HG03280 (cell line): Measurements from ENCODE around the gene SKIDA1.

Experiments
- ATAC-seq: cut with Tn5 transposase; IDR thresholded peaks from one replicate; pipeline ENCODE4 v1.9.1; 2021; ENCODE audit warnings: mild to moderate bottlenecking, moderate library complexity; ENCODE audit not compliant: unreplicated experiment

SKIDA1 gene

GRCh38 chr10:21517134-21518031, 8.1 kb downstream of the SKIDA1 start:
- peak; percentile 76 for ATAC-seq

GRCh38 chr10:21516242-21517131, 9.0 kb downstream of the SKIDA1 start:
- peak; percentile 58 for ATAC-seq

GRCh38 chr10:21515361-21516241, 9.9 kb downstream of the SKIDA1 start:
- ATAC-seq = no peak

GRCh38 chr10:21514818-21515351, 10.6 kb downstream of the SKIDA1 start:
- ATAC-seq = no peak

- no peak for ATAC-seq
Measured at GRCh38 chr10:21514129-21514817, 11.2 kb downstream of the SKIDA1 start.

GRCh38 chr10:21513405-21513788, 12.1 kb downstream of the SKIDA1 start:
- ATAC-seq = no peak

GRCh38 chr10:21512573-21513404, 12.7 kb downstream of the SKIDA1 start:
- no peak for ATAC-seq

- no peak for ATAC-seq
Measured at GRCh38 chr10:21511946-21512572, 13.4 kb downstream of the SKIDA1 start.

- no peak for ATAC-seq
Measured at GRCh38 chr10:21511095-21511570, 14.3 kb downstream of the SKIDA1 start.

GRCh38 chr10:21510241-21511094, 15.0 kb downstream of the SKIDA1 start:
- no peak for ATAC-seq

GRCh38 chr10:21509341-21510240, 15.9 kb downstream of the SKIDA1 start:
- ATAC-seq = no peak

- no peak for ATAC-seq
Measured at GRCh38 chr10:21508706-21509331, 16.7 kb downstream of the SKIDA1 start.

- ATAC-seq = no peak
Measured at GRCh38 chr10:21507150-21507549, 18.3 kb downstream of the SKIDA1 start.

GRCh38 chr10:21506351-21506750, 19.1 kb downstream of the SKIDA1 start:
- ATAC-seq = no peak

- no peak for ATAC-seq
Measured at GRCh38 chr10:21505711-21506278, 19.7 kb downstream of the SKIDA1 start.

GRCh38 chr10:21503542-21503941, 21.9 kb downstream of the SKIDA1 start:
- ATAC-seq = no peak
